GF-D8 (cell line): ENCODE data around the gene UFC1.

Experiments used
- DNase-seq: peaks from one replicate; lab custom pipeline; 2025; lab: John Stamatoyannopoulos, UW

The UFC1 gene

DNA sequence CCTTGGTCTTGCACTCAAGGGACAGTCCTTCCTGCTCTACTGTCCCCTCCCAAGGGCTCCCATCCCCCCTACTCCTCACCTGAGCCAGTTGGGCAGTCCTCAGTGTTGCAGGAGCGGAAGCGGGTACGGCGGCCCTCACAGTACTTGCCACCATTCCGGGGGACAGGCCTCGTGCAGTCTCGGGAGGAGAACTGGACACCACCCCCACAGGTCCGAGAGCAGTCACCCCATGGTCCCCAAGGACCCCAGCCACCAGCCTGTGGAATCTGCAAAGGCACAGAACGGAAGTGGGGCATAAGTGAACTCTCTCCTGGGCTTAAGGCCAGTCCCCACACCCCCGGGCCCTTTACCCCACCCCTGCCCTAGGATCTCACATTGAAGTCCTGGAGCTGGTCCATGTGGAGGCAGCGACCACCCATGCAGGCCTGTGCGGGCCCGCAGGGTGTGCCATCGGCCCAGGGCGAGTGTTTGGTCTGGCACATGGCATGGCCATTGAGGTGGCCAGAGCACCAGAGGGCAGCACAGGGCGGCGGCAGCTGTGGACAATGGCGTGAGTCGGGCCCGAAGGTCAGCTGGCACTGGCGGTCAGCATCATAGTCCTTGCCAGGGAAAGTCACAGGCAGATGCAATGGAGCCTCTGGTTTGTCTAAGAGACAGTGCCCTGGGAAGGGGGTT, 39.9 kb downstream of the UFC1 start:
- DNase-seq = no peak

GRCh38 chr1:161195171-161195570, 41.4 kb downstream of the UFC1 start:
- DNase-seq = no peak

DNA sequence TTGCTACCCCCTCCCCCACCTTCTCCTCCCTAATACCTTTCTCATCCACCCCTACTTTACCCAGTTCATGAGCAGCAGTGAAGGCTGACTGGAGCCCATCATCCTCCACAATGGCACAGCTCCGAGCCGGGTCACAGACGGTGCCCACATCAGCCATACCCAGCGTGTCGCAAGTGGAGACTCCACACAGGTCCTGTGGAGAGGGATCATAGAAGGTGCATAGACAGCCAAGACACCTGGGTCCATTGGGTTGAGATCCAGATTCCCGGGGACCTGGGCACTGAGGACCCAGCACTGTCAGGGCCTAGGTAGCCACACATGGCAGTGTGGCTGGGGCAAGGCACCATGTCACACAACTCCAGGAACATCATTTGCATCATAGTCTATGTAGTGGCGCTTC, 42.3 kb downstream of the UFC1 start:
- no peak for DNase-seq

DNA sequence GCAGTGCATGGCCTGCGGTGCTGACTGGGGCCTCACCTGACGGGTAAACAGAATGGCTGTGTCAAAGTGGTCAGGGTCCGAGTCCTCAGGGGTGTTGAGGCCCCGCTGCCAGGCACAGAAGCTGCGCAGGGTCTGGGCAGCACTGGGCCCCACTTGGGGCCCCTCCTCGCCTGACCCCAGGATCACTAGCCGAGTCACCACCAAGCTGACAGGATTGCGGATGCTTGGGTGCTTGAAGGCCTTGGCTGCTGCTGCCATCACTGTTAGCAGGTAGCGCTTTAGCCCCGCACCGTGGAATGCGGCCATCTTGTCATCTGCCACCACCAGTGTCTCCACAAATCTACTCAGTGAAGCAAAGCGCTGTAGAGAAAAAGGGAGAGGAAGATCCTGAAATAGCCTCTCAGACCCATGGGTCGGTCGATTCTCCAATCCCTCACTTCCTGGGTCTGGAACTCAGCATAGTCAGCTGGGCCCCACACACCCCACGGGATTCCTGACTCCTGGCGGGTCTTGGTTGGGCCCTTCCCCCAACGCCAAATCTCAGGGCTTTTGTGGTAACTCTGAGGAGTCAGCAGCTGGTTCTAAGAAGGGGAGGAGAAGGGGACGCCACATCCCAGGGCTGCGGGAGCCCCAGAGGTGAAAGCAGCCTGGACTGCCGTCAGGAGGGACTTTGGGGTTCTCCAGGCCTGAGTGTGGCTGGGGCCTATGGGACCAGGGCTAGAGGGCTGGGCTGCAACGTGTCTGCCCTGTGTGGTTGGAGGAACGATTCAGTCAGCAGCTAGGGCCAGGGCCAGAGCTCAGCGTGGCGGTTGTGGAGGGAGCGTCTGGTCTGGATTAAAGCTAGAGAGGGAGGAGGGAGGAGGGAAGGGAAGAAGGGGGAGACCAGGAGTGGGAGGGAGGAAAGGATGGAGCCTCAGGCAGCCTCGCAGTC, 43.0 kb downstream of the UFC1 start:
- DNase-seq = no peak

DNA sequence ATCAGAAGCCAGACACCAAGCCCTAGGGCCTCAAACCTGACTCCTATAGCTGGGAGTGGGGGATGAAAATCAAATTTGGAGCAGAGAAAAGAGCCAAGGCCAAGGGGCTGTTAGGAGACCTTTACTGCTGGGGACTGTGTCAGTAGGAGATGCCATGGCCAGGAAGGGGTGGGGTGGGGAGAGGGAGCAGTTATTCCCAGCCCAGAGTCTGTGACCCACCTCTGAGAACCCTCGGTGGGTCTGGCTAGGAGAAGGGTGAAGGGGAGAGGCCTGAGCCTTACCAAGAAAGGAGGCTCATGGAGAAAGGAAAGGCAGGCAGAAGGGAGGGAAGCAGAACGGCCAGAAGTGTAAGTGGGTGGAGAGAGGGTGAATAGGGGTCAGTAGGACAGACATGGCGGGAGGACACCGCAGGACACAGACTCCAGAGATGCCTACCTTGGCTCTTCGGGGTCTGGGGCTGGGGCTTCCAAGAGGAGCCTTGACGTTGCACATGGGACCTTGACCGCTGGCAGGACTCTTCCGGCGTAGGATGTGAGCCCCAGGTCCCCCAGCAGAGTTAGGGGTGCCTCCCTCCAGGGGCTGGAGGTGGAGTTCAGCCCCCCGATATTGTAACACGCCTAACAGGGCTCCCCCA, 43.9 kb downstream of the UFC1 start:
- DNase-seq = no peak

- no peak for DNase-seq
Observed at GRCh38 chr1:161198194-161198896, 44.6 kb downstream of the UFC1 start.

GRCh38 chr1:161198897-161199431, 45.2 kb downstream of the UFC1 start, which contains the start of gene ADAMTS4:
ADAMTS4 (minus strand) TSS chr1:161199054; CDS start chr1:161198627, 427 bp downstream.
- no peak for DNase-seq

DNA sequence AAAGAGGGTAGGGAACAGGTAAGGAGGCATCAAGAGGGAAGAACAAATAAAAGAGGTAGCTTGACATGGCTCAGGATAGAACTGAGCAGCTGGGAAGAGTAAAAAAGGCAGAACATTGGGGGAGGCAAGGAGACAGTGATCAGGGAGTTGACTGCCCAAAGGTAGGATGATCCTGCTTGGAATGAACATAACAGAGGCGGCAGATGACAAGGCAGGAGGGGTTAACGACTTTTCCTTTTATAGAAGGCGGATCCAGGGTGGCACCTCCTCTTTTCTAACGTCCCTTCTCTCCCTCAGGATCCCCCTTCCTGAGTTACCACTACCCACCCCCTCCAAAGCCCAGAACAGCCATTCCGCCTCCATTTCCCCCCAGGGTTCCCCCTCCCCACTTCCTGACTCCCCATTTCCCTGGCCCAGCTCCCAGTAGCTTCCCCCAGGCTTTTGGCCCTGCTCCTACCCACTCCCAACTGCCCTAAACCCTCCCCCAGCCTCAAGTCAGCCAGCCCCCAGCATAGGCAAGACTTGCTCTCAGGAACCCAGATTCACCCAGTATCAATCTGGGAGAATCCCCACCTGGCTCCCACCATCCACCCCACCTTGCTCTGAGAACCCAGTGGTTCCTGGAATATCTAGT, 45.8 kb downstream of the UFC1 start:
- no peak for DNase-seq

DNA sequence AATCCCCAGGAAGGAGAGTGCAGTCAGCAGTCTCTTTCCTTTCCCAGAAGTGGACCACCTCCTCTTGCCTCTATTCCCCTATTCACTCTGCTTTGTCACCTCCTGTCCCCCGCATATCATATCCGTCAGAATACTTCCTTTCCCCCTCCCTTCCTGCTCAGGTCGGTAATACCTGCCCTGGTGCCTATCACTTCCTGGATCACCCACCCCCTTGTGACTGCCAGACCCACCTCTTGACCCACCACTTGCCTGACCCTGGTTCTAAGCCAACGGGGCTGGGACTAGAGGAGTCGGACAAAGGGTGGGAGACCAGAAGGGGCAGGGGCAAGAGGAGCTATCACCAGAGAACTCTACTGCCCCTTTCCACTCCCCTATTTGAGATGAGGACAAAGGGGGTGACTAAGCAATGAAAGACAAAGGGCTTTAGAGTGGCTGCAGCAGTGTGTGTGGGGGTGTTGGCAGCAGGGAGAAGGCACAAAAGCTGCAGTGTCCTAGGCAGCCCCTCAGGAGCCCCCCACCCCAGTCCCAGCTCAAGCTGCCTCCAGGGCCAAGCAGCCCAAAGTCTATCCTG, 46.7 kb downstream of the UFC1 start:
- DNase-seq = no peak

GRCh38 chr1:161200992-161201835, 47.4 kb downstream of the UFC1 start:
- DNase-seq = peak; percentile 57

GRCh38 chr1:161201836-161202712, 48.3 kb downstream of the UFC1 start, which contains the start of gene NDUFS2:
NDUFS2 (plus strand) TSS chr1:161202367; CDS start chr1:161202386, 19 bp downstream.
- peak; percentile 95 for DNase-seq

- DNase-seq = no peak
Observed at GRCh38 chr1:161206411-161207140, 52.8 kb downstream of the UFC1 start.

DNA sequence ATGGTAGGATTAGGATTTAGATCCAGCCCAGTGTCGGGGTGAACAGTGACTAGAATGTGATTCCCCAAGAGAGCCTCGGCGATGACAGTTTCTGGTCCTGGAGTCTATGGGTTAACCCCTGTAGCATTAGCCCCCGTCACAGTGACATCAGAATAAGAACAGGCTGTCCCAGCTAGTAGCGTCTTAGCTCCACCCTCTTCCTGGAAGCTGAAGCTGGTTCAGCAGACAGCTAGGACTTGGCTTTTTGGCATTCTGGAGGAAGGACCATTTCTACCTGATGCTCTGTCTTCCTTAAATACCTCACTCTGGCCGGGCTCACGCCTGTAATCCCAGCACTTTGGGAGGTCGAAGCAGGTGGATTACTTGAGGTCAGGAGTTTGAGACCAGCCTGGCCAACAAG, 53.4 kb downstream of the UFC1 start:
- DNase-seq = no peak
